ENCODE data around the gene ABCC8. TPM values are rescaled to one million over a fixed set of nuclear protein-coding genes. Genes with fewer than 3 reads are reported as not detected.

The ABCC8 gene
- total RNA-seq, 2 donors from 2014 or later = 0.55 TPM; not detected in 1

GRCh38 chr11:17437366-17437765 is 39.3 kb downstream of the ABCC8 start:
- H3K27ac Mint-ChIP-seq = no peak overlapping the region
- whole genome bisulfite sequencing, 2 experiments (ENCODE audit: insufficient coverage in 1 of 2, insufficient read length in 1 of 2) = 83 to 89% methylated on average over 2 to 3 of the region's 3 CpGs
- peaks cover 24% of the 10 kb centered on the region for H3K27me3 ChIP-seq (ENCODE audit: control insufficient read depth, insufficient read depth, low read length, poor library complexity, severe bottlenecking)

GRCh38 chr11:17434108-17434507 is 42.5 kb downstream of the ABCC8 start:
- no peak overlapping the region for H3K4me3 Mint-ChIP-seq
- H3K4me1 Mint-ChIP-seq = peaks cover 31% of the 10 kb centered on the region
- H3K36me3 Mint-ChIP-seq (ENCODE audit: low read depth) = no peaks in the 10 kb centered on the region
- peaks cover 60% of the 10 kb centered on the region for H3K27me3 Mint-ChIP-seq (ENCODE audit: insufficient read depth)
- no peaks in the 10 kb centered on the region for H3K36me3 ChIP-seq (ENCODE audit: control insufficient read depth, insufficient read depth, low read length)
- 87 to 90% methylated on average over 2 to 4 of the region's 4 CpGs for WGBS, 2 experiments (ENCODE audit: insufficient coverage in 1 of 2, insufficient read length in 1 of 2)
- H3K9me3 ChIP-seq (ENCODE audit: control insufficient read depth, low read length) = no peaks in the 10 kb centered on the region
- no peak overlapping the region for H3K27ac ChIP-seq (ENCODE audit: low read depth, low read length)
- peaks cover 22% of the 10 kb centered on the region for H3K4me1 ChIP-seq (ENCODE audit: control insufficient read depth, insufficient read depth, low read length)
- no peak for DNase-seq
- no peak overlapping the region for H3K27ac Mint-ChIP-seq
- TF ChIP-seq CTCF (conservative IDR thresholded peaks at IDR 0.05) = no peak
- peaks cover 11% of the 10 kb centered on the region for H3K27me3 ChIP-seq (ENCODE audit: control insufficient read depth, insufficient read depth, low read length, poor library complexity, severe bottlenecking)
- no peak overlapping the region for H3K9ac ChIP-seq (ENCODE audit: extremely low read depth, low read length, poor library complexity, severe bottlenecking)
- H3K9me3 Mint-ChIP-seq = no peaks in the 10 kb centered on the region
- H3K4me3 ChIP-seq (ENCODE audit: low read length) = no peak overlapping the region

More at GRCh38 chr11:17437366-17437765, 39.3 kb downstream of the ABCC8 start:
- H3K9ac ChIP-seq (ENCODE audit: extremely low read depth, low read length, poor library complexity, severe bottlenecking) = no peak overlapping the region
- peaks cover 3% of the 10 kb centered on the region for H3K36me3 Mint-ChIP-seq (ENCODE audit: low read depth)
- peaks cover 2% of the 10 kb centered on the region for H3K9me3 Mint-ChIP-seq
- H3K4me3 ChIP-seq (ENCODE audit: low read length) = no peak overlapping the region
- peaks cover 83% of the 10 kb centered on the region for H3K27me3 Mint-ChIP-seq (ENCODE audit: insufficient read depth)
- H3K9me3 ChIP-seq (ENCODE audit: control insufficient read depth, low read length) = peaks cover 7% of the 10 kb centered on the region
- H3K36me3 ChIP-seq (ENCODE audit: control insufficient read depth, insufficient read depth, low read length) = no peaks in the 10 kb centered on the region
- no peak for TF ChIP-seq CTCF (conservative IDR thresholded peaks at IDR 0.05)
- H3K4me3 Mint-ChIP-seq = no peak overlapping the region
- no peak overlapping the region for H3K27ac ChIP-seq (ENCODE audit: low read depth, low read length)
- H3K4me1 Mint-ChIP-seq = peaks cover 43% of the 10 kb centered on the region
- no peak for DNase-seq
- peaks cover 28% of the 10 kb centered on the region for H3K4me1 ChIP-seq (ENCODE audit: control insufficient read depth, insufficient read depth, low read length)

- Histone ChIP-seq H3K9me3 (ENCODE audit: control insufficient read depth, low read length) (no peaks in the 10 kb centered on the region), H3K9ac (ENCODE audit: extremely low read depth, low read length, poor library complexity, severe bottlenecking) (no peak overlapping the region), H3K27me3 (ENCODE audit: control insufficient read depth, insufficient read depth, low read length, poor library complexity, severe bottlenecking) (no peaks in the 10 kb centered on the region), H3K4me1 (ENCODE audit: control insufficient read depth, insufficient read depth, low read length) (peaks cover 19% of the 10 kb centered on the region), H3K36me3 (ENCODE audit: control insufficient read depth, insufficient read depth, low read length) (no peaks in the 10 kb centered on the region), H3K4me3 (ENCODE audit: low read length) (no peak overlapping the region), H3K27ac (ENCODE audit: low read depth, low read length) (no peak overlapping the region)
- Mint-ChIP-seq H3K9me3 (no peaks in the 10 kb centered on the region), H3K27ac (no peak overlapping the region), H3K4me1 (peaks cover 16% of the 10 kb centered on the region), H3K36me3 (ENCODE audit: low read depth) (no peaks in the 10 kb centered on the region), H3K4me3 (no peak overlapping the region), H3K27me3 (ENCODE audit: insufficient read depth) (peaks cover 39% of the 10 kb centered on the region)
- WGBS, 2 experiments (ENCODE audit: insufficient coverage in 1 of 2, insufficient read length in 1 of 2) = 83 to 88% methylated on average over 1 to 7 of the region's 7 CpGs
- TF ChIP-seq CTCF (conservative IDR thresholded peaks at IDR 0.05) = no peak
- DNase-seq = no peak
Measured at GRCh38 chr11:17432002-17432401, 44.6 kb downstream of the ABCC8 start.
